ENCODE data around the gene ABCA7. TPM values are rescaled to one million over a fixed set of nuclear protein-coding genes. Genes with fewer than 3 reads are reported as not detected.

ABCA7 gene
- total and polyA plus RNA-seq, 2 of the 13 experiments (the other 11 are each of a cell fraction or from before 2014, with no cell fraction given): 4.4 to 32.4 TPM

DNA sequence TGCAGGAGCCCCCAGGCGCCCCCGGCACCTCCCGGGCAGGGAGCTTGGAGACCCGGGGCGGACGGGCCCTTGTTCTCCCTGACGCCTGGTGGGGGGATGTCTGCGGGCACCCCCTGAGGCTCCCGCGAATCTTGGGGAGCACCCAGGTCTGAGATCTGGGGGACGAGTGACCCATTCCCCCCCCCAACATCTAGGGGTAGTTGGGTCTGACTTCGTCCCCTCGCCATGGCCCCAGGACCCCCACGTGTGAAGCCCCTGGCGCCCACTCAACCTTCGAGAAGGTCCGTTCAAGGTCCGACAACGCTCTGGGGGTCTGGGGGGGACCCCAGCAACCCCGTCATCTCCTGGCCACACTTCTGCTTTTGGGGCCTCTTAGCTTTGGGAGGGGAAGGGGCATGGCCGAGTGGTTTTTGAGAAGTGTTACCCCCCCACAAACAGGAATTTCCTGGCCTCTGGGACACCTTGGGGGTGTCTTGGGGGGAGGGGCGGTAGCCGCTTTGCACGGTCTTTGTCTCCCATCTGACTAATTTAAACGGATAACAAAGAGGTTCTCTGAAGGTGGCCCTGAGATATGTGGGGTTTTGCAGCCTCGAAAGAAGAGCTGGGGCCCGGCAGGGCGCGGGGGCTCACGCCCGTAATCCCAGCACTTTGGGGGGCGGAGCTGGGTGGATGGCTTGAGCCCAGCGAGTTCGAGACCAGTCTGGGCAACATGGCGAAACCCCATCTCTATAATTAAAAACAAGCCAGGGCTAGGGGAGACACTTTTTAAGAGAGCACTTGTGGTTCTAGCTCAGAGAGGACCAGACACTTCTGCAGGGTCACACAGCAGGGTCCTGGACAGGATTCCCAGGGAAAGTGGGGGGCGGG, 12.9 kb upstream of the ABCA7 start (continued):
- TF ChIP-seq SRSF9 (IDR thresholded peaks at IDR 0.05; ENCODE audit: borderline replicate concordance, insufficient read depth, low read depth, low read length, poor library complexity, severe bottlenecking): no peak
- no peak for TF ChIP-seq IRX3 (CRISPR knock-in tag; IDR thresholded peaks at IDR 0.05; ENCODE audit: borderline replicate concordance, low read depth)
- TF ChIP-seq POLR2A (IDR thresholded peaks at IDR 0.05; ENCODE audit: insufficient read depth in 1 of 2, low read depth in 2 of 2, low read length in 2 of 2): no peak; a peak in 1 of 4 replicates
- TF ChIP-seq FOXA3 (CRISPR knock-in tag; IDR thresholded peaks at IDR 0.05): no peak
- no peak for TF ChIP-seq ZNF10 (CRISPR knock-in tag; IDR thresholded peaks at IDR 0.05; ENCODE audit: borderline replicate concordance, low read depth)
- no peak for TF ChIP-seq CCDC6 (CRISPR knock-in tag; IDR thresholded peaks at IDR 0.05)
- no peak for TF ChIP-seq SAFB2 (CRISPR knock-in tag; IDR thresholded peaks at IDR 0.05; ENCODE audit: borderline replicate concordance, low read depth)
- 0 out of 2 replicates have a peak, but pooled peaks have one; percentile 30 for TF ChIP-seq SALL2 (CRISPR knock-in tag; IDR thresholded peaks at IDR 0.05)
- TF ChIP-seq IRF2 (CRISPR knock-in tag; IDR thresholded peaks at IDR 0.05): no peak
- TF ChIP-seq MED13 (CRISPR knock-in tag; IDR thresholded peaks at IDR 0.05): peak; percentile 61; the same call in 1 of the 2 replicates
- TF ChIP-seq, protein P1, sequence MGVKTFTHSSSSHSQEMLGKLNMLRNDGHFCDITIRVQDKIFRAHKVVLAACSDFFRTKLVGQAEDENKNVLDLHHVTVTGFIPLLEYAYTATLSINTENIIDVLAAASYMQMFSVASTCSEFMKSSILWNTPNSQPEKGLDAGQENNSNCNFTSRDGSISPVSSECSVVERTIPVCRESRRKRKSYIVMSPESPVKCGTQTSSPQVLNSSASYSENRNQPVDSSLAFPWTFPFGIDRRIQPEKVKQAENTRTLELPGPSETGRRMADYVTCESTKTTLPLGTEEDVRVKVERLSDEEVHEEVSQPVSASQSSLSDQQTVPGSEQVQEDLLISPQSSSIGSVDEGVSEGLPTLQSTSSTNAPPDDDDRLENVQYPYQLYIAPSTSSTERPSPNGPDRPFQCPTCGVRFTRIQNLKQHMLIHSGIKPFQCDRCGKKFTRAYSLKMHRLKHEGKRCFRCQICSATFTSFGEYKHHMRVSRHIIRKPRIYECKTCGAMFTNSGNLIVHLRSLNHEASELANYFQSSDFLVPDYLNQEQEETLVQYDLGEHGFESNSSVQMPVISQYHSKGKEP (CRISPR knock-in tag; IDR thresholded peaks at IDR 0.05): no peak
- no peak for TF ChIP-seq MYNN (CRISPR knock-in tag; IDR thresholded peaks at IDR 0.05; ENCODE audit: low read depth)
- no peak for TF ChIP-seq ELF1 (CRISPR knock-in tag; IDR thresholded peaks at IDR 0.05)
- no peak for TF ChIP-seq ZNF576 (CRISPR knock-in tag; IDR thresholded peaks at IDR 0.05)
- TF ChIP-seq, protein P2, sequence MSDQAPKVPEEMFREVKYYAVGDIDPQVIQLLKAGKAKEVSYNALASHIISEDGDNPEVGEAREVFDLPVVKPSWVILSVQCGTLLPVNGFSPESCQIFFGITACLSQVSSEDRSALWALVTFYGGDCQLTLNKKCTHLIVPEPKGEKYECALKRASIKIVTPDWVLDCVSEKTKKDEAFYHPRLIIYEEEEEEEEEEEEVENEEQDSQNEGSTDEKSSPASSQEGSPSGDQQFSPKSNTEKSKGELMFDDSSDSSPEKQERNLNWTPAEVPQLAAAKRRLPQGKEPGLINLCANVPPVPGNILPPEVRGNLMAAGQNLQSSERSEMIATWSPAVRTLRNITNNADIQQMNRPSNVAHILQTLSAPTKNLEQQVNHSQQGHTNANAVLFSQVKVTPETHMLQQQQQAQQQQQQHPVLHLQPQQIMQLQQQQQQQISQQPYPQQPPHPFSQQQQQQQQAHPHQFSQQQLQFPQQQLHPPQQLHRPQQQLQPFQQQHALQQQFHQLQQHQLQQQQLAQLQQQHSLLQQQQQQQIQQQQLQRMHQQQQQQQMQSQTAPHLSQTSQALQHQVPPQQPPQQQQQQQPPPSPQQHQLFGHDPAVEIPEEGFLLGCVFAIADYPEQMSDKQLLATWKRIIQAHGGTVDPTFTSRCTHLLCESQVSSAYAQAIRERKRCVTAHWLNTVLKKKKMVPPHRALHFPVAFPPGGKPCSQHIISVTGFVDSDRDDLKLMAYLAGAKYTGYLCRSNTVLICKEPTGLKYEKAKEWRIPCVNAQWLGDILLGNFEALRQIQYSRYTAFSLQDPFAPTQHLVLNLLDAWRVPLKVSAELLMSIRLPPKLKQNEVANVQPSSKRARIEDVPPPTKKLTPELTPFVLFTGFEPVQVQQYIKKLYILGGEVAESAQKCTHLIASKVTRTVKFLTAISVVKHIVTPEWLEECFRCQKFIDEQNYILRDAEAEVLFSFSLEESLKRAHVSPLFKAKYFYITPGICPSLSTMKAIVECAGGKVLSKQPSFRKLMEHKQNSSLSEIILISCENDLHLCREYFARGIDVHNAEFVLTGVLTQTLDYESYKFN (CRISPR knock-in tag; conservative IDR thresholded peaks at IDR 0.05): no peak
- no peak for TF ChIP-seq REXO4 (CRISPR knock-in tag; IDR thresholded peaks at IDR 0.05; ENCODE audit: borderline replicate concordance)
- no peak for TF ChIP-seq GATAD1 (CRISPR knock-in tag; IDR thresholded peaks at IDR 0.05)
- no peak for TF ChIP-seq ZNF775 (CRISPR knock-in tag; IDR thresholded peaks at IDR 0.05; ENCODE audit: borderline replicate concordance)
- TF ChIP-seq ARHGAP35 (CRISPR knock-in tag; IDR thresholded peaks at IDR 0.05; ENCODE audit: borderline replicate concordance): no peak
- no peak for TF ChIP-seq ZNF598 (CRISPR knock-in tag; IDR thresholded peaks at IDR 0.05; ENCODE audit: borderline replicate concordance)
- 0 out of 2 replicates have a peak, but pooled peaks have one; percentile 6 for TF ChIP-seq ARNT2 (CRISPR knock-in tag; IDR thresholded peaks at IDR 0.05; ENCODE audit: low read depth)
- TF ChIP-seq ZNF260 (CRISPR knock-in tag; IDR thresholded peaks at IDR 0.05; ENCODE audit: borderline replicate concordance, low read depth): no peak
- TF ChIP-seq FOXK1 (CRISPR knock-in tag; IDR thresholded peaks at IDR 0.05; ENCODE audit: borderline replicate concordance, low read depth): no peak
- TF ChIP-seq RFX1 (IDR thresholded peaks at IDR 0.05): no peak
- TF ChIP-seq MAF1 (CRISPR knock-in tag; IDR thresholded peaks at IDR 0.05; ENCODE audit: borderline replicate concordance): no peak

All from HepG2 (cell line).